ENCODE data around the gene GNG12.
A peak's percentile ranks its signal among the peaks of the same experiment; 100 is the strongest.

GNG12 gene

GRCh38 chr1:67815303-67816094 is 17.8 kb downstream of the GNG12 start:
- TF ChIP-seq, protein P1, sequence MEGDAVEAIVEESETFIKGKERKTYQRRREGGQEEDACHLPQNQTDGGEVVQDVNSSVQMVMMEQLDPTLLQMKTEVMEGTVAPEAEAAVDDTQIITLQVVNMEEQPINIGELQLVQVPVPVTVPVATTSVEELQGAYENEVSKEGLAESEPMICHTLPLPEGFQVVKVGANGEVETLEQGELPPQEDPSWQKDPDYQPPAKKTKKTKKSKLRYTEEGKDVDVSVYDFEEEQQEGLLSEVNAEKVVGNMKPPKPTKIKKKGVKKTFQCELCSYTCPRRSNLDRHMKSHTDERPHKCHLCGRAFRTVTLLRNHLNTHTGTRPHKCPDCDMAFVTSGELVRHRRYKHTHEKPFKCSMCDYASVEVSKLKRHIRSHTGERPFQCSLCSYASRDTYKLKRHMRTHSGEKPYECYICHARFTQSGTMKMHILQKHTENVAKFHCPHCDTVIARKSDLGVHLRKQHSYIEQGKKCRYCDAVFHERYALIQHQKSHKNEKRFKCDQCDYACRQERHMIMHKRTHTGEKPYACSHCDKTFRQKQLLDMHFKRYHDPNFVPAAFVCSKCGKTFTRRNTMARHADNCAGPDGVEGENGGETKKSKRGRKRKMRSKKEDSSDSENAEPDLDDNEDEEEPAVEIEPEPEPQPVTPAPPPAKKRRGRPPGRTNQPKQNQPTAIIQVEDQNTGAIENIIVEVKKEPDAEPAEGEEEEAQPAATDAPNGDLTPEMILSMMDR (conservative IDR thresholded peaks at IDR 0.05; ENCODE audit: low read depth), result no peak
- ChIA-PET CTCF (interaction anchor here (0.6 kb wide), 1 partner anchor 356 kb away, joined by 3 read pairs; no protein-coding TSS in a partner anchor), POLR2A (ENCODE audit: low non-redundant PET) (no interaction called here)
- DNase-seq (ENCODE audit: low spot score), result peak; percentile 26
- H3K27ac ChIP-seq, result peak overlapping the region; percentile 40

DNA sequence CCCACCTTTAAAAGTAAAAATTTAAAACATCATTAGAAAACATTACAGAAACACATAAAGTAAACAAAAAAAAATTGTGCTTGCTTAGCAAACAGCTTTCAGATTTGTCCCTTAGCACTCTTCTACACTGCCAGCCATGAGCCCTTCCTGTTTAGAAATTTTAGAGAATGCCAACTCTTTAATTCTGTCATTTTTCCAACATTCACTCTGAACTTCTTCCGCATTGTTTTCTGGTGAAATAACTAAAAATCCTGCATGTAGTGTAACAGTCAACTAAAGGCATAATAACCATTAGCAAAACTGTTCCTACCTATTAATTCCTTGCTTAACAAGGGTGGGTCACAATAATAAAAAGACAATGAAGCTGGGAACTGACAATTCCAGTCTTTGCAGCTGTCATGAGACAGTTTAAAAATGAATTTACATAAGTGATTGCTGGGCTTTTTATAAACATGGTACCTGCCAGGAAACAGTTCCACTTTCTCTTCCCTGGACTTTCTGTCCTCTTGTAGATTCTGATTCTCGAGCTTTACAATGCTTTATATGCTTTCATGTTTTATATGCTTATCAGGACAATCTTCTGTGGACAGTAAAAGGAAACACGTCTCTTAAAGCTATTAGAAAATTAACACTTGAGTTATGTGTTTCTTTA is 19.0 kb downstream of the GNG12 start:
- CTCF ChIA-PET, result interaction anchor here (0.6 to 0.7 kb wide), 3 partner anchors 35 to 814 kb away, joined by 3 read pairs; no protein-coding TSS in a partner anchor
- DNase-seq (ENCODE audit: low spot score), result no peak
- TF ChIP-seq, protein P1 (conservative IDR thresholded peaks at IDR 0.05; ENCODE audit: low read depth), result no peak
- POLR2A ChIA-PET (ENCODE audit: low non-redundant PET), result no interaction called here
- H3K27ac ChIP-seq, result no peak overlapping the region

GRCh38 chr1:67812226-67812625 is 21.0 kb downstream of the GNG12 start:
- no peak for DNase-seq (ENCODE audit: low spot score)
- ChIA-PET CTCF (no interaction called here), POLR2A (ENCODE audit: low non-redundant PET) (interaction anchor here (0.7 kb wide), 1 partner anchor 418 kb away, joined by 4 read pairs; no protein-coding TSS in a partner anchor)
- no peak overlapping the region for H3K27ac ChIP-seq
- TF ChIP-seq, protein P1 (conservative IDR thresholded peaks at IDR 0.05; ENCODE audit: low read depth), result no peak

DNA sequence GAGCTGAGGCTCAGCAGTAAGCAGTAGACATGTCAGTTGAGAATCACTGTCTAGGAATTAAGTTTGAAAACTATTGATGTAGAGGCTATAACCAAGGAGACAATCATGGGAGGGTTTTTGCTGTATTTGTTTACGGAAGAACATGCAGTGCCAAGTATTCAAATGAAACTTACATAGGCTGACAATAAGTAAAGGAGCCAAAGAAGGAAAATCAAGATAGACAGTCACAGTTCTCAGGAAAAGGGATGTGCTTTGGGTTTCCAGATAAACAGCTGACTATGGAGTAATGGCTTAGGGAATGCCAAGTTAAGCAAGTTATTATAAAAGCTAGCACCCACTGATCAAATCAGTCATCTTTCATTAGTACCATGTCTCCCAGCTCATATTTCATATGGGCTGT is 21.5 kb downstream of the GNG12 start:
- H3K27ac ChIP-seq, result no peak overlapping the region
- POLR2A ChIA-PET (ENCODE audit: low non-redundant PET), result interaction anchor here (0.7 kb wide), 1 partner anchor 419 kb away, joined by 4 read pairs; no protein-coding TSS in a partner anchor
- no peak for DNase-seq (ENCODE audit: low spot score)
- TF ChIP-seq, protein P1 (conservative IDR thresholded peaks at IDR 0.05; ENCODE audit: low read depth), result no peak
- CTCF ChIA-PET, result interaction anchor here (0.6 kb wide), 1 partner anchor 10 kb away, joined by 7 read pairs; no protein-coding TSS in a partner anchor

DNA sequence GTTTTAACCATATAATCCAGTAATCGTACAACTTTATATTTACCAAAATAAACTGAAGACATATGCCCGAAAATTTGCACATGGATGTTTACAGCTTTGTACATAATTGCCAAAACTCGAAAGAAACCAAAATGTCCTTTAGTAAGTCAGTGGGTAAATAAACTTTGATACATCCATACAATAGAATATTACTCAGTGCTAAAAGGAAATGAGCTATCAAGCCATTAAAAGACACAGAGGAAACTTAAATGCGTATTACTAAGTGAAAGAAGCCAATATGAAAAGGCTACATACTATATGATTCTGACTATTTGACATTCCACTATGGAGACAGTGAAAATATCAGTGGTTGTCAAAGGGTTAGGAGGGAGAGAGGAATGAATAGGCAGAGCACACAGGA is 23.4 kb downstream of the GNG12 start:
- TF ChIP-seq, protein P1 (conservative IDR thresholded peaks at IDR 0.05; ENCODE audit: low read depth), result no peak
- no peak overlapping the region for H3K27ac ChIP-seq
- no peak for DNase-seq (ENCODE audit: low spot score)
- POLR2A ChIA-PET (ENCODE audit: low non-redundant PET), result no interaction called here
- CTCF ChIA-PET, result no interaction called here

DNA sequence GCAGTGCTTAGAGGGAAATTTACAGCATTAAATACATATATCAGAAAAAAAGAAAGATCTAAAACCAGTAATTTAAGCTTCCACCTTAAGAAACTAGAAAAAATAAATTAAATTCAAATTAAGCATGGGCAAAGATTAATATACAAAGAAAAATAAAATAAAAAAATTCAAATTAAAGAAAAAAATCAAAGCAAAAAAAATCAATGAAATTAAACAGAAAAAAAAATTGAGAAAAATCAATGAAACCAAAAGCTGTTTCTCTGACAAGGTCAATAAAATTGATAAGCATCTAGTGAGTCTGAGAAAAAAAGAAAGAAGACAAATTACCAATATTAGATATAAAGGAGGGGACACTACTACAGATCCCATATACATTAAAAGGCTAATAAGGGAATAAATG is 26.0 kb downstream of the GNG12 start:
- no peak for DNase-seq (ENCODE audit: low spot score)
- TF ChIP-seq, protein P1 (conservative IDR thresholded peaks at IDR 0.05; ENCODE audit: low read depth), result no peak
- no peak overlapping the region for H3K27ac ChIP-seq
- CTCF ChIA-PET, result no interaction called here
- POLR2A ChIA-PET (ENCODE audit: low non-redundant PET), result no interaction called here

Data from RWPE1 (cell line).